ENCODE results near the gene BSN.

BSN gene, protein sequence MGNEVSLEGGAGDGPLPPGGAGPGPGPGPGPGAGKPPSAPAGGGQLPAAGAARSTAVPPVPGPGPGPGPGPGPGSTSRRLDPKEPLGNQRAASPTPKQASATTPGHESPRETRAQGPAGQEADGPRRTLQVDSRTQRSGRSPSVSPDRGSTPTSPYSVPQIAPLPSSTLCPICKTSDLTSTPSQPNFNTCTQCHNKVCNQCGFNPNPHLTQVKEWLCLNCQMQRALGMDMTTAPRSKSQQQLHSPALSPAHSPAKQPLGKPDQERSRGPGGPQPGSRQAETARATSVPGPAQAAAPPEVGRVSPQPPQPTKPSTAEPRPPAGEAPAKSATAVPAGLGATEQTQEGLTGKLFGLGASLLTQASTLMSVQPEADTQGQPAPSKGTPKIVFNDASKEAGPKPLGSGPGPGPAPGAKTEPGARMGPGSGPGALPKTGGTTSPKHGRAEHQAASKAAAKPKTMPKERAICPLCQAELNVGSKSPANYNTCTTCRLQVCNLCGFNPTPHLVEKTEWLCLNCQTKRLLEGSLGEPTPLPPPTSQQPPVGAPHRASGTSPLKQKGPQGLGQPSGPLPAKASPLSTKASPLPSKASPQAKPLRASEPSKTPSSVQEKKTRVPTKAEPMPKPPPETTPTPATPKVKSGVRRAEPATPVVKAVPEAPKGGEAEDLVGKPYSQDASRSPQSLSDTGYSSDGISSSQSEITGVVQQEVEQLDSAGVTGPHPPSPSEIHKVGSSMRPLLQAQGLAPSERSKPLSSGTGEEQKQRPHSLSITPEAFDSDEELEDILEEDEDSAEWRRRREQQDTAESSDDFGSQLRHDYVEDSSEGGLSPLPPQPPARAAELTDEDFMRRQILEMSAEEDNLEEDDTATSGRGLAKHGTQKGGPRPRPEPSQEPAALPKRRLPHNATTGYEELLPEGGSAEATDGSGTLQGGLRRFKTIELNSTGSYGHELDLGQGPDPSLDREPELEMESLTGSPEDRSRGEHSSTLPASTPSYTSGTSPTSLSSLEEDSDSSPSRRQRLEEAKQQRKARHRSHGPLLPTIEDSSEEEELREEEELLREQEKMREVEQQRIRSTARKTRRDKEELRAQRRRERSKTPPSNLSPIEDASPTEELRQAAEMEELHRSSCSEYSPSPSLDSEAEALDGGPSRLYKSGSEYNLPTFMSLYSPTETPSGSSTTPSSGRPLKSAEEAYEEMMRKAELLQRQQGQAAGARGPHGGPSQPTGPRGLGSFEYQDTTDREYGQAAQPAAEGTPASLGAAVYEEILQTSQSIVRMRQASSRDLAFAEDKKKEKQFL (N-terminal part only)

DNA sequence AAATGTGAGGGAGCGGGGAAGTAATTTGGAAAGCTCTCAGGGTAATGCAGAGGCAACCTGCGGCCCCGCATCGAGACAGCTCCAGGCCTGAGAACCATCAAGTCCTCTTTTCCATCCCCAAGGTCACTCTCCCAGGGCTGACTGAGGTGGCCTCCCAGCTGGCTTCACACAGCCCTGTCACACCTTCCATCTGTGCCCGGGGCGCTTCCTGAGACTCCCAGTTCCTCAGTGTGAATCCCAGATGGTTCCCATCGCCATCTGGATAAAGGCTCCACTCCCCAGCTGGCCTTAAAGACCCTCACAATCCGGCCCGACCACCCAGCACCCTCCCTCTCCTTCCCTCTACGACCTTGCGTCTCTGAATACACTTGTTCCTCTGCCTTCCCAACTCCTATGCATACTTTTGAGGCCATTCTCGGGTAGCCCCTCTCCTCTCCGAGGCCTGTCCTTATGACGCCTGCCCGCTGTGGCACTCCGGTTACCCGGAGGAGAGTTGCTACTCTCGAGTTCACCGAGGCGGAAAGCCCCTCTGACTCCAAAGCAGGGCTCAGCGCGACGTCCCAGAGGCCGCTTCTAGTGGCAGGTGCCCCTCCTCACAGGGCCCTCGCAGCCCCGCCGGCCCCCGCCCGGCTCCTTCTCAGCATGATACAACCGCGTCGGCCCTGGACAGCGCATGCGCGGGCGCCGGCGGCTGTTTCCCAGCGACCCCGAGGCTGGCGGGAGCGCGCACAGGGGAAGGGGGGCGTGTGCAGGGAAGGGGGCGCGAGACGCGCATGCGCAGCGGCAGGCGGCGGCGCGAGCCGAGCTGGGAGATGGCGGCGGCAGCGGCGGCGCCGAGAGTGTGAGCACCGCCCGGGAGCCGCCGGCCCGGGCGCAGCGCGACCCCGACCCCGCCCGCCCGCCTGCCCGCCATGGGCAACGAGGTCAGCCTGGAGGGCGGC, at the start of gene BSN:
BSN (plus strand) TSS at position 786 of the 941 bp plus-strand sequence; CDS start at position 912, 126 bp downstream.
- DNase-seq (ENCODE audit: low read depth in 2 of 2), result peak; percentile 81 to 83

DNA sequence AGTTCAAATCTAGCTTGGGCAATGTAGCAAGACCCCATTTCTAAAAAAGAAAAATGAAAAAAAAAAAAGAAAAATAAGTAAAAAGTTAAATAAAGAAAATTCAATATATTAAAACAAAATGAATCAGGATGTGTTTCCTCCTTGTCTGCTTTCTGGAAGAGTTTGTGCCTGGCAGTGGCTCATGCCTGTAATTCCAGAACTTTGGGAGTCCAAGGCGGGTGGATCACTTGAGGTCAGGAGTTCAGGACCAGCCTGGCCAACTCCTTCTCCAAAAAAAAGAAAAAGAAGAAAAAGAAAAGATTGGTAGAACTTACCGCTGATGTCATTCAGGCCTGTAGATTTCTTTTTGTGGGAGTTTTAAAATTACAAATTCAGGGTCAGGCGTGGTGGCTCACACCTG, 47.4 kb upstream of the BSN start:
- no peak for DNase-seq (ENCODE audit: low read depth in 2 of 2)

DNA sequence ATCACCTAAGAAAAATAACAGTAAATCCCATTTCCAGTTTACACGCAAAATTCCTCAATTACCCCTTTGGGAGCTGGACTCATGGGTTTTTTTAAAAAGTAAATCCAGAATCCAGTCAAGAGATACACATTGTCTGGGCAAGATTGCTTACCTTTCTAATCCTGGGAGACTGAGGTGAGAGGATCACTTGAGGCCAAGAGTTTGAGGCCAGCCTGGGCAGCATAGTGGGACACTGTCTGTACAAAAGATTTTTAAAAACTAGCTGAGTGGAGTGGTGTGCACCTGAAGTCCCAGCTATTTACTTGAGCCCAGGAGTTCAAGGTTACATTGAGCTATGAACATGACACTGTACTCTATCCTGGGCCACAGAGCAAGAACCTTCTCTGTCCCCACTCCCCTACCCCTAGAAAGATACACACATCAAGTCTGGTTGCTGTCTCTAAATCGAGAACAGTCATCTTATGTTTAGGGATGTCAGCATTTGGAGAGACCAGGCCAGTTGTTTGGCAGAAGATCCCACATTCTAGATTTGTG, 45.2 kb upstream of the BSN start:
- no peak for DNase-seq (ENCODE audit: low read depth in 2 of 2)

DNA sequence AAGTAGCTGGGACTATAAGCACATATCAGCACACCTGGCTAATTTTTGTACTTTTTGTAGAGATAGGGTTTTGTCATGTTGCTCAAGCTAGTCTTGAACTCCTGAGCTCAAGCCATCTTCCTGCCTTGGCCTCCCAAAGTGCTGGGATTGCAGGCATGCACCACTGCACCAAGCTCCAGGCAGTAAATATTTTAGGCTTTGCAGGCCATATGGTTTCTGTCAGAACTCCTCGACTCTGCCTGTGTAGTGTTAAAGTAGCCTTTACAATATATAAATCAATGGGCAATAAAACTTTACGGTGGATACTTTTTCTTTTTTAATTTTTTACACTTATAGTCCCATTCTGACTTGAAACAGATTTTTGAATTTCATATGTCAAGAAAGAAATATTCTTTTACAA, 42.6 kb upstream of the BSN start:
- DNase-seq (ENCODE audit: low read depth in 2 of 2), result no peak

DNA sequence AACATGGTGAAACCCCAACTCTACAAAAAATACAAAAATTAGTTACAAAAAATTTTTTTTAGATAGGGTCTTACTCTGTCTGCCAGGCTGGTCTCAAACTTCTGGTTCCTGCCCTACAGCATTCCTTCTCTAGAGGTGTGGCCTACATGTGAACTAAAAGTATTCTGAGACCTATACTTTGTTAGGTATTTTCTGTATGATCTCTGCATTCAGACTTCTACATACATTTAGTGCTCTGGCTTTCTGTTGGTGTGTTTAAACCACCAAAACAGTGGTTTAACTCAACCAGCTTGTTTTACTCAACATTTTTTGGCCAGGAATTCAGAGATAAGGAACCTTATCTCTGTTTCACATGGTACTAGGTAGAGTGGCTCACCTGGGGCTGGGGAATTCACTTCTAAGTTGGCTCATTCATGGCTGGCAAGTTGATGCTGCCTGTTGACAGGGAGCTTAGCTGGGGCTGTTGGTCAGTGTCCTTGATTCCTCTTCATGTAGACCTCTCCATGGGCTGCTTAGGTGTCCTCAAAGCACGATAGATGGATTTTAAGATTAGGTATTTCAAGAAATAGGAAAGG, 41.4 kb upstream of the BSN start:
- no peak for DNase-seq (ENCODE audit: low read depth in 2 of 2)

DNA sequence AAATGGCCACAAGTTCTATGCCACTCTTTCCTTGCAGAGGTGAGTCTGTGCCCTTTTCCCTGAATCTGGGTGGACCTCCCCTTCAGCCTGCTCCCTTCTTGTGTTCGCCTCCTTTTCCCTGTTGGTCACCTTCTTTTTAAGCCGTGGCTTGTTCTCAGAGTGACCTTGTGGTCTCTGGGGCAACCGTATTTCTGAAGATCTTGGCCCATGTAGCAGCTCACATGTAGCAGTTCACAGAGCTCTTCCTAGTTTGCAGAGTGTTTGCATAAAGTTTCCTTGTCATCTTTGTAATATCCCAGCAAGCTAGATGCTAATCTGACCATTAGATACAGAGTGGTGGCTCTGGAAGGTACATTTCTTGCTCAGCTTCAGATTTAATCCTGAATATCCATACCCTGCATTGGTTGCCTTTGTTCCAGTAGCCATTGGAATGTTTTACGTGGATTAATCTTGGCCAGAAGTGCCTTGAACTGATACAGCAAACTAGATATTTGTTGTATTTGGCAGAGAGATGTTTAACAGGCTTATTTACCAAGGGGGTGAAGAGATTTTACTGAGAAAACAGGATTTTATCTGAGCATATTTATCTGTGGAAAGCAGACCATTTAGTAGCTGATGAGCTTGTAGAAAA, 40.7 kb upstream of the BSN start:
- DNase-seq (ENCODE audit: low read depth in 2 of 2), result no peak

DNA sequence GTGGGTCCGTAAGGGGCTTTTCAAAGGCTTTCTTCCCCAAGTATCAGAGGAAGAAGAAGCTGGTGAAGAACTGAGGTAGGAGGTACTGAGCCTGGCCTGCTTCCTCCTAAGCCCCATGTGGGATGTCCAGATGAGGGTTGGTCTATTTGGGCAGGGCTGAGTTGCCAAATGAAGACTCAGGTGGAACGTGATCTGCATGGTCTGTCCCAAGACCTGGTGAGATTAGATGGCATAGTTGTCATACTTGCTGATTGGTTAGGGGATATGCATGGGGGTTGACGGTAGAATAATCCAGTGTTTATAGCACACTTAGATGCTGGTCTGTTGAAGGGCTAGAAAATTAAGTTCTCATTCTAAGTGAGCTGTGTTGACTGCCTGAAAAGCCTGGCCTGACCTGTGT, 36.3 kb upstream of the BSN start:
- DNase-seq (ENCODE audit: low read depth in 2 of 2), result no peak

DNA sequence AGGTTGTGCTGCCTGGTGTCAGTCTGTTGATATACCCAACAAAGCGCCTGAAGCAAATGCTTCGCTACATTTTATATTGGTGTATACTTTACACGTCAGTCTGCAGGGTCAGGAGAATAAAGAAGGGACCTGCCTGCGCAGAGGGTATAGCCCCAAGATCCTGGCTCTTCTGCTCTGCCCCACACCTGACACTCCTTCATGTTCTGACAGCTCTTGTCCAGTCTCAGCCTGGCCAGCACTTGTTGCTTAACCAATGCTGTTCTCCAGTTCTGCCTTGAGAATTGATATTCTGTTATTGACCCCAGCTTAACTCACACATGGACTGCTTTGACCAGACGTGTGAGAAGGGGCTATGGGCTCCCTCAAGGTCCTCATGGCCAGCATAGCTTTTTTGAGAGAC, 35.8 kb upstream of the BSN start:
- no peak for DNase-seq (ENCODE audit: low read depth in 2 of 2)

DNA sequence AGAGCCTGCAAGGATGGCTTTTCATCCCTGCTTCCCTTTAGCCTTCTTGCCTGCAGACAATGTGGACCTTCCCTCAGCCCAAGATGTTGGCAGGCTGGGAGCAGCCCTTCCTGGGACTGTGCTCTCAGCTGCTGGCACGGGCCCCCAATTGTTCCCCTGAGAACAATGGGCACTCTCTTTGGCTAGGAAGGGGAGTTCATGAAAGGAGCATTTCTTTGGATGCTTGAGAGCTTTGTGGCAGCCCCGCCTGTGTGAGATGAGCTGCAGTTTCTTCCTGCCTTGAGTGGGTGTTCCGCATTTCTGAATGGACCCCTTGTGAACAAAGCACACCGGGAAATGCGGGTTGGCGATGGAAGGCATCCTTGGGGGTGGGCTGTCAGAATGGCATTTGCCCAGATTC, 35.0 kb upstream of the BSN start:
- DNase-seq (ENCODE audit: low read depth in 2 of 2), result no peak

DNA sequence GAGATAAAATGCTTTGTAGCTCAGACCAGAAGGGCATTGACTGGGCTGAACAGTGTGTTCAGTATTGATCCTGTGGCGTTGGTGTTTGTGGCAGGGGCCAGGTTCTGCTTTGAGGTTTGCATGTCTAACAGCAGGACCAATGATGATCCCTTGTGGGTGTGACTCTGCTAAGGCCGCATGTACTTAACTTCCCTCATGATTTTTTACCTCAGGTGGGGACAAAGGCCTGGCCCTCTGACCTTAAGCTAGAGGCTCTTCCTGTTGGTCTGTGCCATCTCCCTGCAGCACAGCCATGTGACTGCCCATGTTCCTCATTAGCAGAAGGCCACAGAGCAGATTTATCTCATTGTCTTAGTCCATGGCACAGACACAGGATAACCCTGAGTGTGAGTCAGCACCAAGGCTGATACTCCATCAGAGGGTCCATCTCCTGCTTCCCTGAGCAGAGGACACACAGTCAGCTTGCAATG, 34.3 kb upstream of the BSN start:
- DNase-seq (ENCODE audit: low read depth in 2 of 2), result no peak

DNA sequence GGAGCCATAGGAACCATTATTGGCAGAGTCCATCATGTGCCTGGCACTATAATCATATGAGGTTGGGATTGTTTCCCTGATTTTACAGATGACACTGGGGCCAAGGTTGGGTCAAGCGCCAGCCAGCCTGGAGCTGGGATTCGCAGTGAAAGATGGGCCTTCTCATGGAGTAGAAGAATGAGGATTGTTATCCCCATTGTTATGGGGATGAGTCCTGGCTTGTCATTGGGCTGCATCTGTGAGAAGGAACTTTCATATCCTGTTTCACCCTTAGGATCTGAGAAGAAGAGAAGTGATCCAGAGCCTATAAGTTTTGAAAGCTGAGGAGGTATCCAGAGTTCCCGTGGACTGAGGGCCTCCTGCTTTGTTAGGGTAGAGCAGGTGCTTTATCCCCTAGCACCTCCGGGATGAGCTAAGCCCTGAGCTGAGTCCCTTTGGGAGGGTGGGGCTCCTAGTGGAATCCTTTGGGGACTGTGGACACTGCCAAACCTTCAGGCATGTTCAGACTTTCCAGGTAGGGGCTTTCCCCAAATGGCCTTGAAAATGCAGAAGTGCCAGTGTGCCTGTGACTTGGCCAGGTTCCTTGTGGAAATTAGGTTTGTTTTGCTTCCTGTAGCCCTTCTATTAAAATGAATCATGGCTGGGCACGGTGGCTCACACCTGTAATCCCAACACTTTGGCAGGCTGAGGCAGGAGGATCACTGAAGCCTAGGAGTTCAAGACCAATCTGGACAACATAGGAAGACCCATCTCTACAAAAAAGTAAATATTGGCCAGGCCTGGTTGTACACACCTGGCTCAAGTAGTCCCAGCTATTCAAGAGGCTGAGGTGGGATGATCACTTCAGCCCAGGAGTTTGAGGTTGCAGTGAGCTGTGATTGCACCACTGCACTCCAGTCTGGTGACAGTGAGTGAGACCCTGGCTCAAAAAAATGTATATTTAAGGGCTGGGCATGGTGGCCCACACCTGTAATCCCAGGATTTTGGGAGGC, 30.2 kb upstream of the BSN start:
- no peak for DNase-seq (ENCODE audit: low read depth in 2 of 2)

DNA sequence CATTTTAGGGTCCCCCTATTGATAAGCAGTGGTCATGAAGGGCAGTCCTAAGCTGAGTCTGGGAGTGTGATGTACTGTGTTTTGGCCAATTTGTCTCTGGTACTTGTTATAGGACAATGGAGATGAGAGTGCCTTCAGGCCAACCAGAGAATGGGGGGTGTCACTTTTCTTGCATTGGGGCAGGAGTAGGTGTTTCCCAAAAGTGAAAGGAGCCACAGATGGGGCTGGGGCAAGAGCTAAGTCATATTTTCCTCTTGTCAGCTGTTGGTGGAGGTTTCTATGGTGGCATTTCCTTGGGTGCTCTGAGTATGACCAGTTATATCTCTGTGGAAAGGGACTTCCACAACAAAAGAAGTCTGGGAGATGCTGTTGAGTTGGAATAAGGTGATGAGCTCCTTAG, 24.7 kb upstream of the BSN start:
- DNase-seq (ENCODE audit: low read depth in 2 of 2), result no peak

DNA sequence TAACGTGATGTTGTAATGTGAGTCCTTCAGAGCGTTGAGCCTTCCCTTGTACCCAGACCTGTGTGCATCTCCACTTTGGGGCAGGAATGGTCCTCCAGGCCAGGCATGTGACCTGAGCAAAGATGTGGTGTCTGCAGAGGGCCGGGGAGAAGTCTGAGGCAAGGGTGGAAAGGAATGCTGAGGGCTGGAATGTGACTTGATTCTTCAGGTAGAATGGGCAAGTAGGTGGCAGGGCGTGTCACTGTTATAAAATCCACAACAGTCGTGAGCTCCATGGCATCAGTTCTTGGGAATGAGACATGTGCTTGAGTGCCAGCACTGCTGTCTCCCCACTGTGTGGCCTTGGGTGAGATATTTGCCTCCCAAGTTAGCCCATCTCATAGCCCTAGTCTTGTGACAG, 24.0 kb upstream of the BSN start:
- DNase-seq (ENCODE audit: low read depth in 2 of 2), result no peak

DNA sequence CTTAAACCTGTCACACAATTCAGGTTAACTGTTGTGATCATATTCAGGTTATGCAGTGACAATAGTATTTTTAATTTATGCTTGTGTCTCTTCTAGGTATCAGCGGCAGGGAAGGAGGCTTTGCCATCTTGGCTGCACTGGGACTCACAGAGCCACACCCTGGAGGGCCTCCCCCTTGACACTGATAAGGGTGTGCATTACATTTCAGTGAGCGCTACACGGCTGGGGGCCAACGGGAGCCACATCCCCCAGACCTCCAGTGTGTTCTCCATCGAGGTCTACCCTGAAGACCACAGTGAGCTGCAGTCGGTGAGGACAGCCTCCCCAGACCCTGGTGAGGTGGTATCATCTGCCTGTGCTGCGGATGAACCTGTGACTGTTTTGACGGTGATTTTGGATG, 23.6 kb upstream of the BSN start:
- DNase-seq (ENCODE audit: low read depth in 2 of 2), result no peak

DNA sequence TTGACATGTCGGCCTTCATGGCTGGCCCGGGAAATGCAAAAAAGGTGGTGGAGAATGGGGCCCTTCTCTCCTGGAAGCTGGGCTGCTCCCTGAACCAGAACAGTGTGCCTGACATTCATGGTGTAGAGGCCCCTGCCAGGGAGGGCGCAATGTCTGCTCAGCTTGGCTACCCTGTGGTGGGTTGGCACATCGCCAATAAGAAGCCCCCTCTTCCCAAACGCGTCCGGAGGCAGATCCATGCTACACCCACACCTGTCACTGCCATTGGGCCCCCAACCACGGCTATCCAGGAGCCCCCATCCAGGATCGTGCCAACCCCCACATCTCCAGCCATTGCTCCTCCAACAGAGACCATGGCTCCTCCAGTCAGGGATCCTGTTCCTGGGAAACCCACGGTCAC, 23.1 kb upstream of the BSN start:
- no peak for DNase-seq (ENCODE audit: low read depth in 2 of 2)

DNA sequence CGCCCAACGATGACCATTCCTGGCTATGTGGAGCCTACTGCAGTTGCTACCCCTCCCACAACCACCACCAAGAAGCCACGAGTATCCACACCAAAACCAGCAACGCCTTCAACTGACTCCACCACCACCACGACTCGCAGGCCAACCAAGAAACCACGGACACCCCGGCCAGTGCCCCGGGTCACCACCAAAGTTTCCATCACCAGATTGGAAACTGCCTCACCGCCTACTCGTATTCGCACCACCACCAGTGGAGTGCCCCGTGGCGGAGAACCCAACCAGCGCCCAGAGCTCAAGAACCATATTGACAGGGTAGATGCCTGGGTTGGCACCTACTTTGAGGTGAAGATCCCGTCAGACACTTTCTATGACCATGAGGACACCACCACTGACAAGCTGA, 22.6 kb upstream of the BSN start:
- no peak for DNase-seq (ENCODE audit: low read depth in 2 of 2)

DNA sequence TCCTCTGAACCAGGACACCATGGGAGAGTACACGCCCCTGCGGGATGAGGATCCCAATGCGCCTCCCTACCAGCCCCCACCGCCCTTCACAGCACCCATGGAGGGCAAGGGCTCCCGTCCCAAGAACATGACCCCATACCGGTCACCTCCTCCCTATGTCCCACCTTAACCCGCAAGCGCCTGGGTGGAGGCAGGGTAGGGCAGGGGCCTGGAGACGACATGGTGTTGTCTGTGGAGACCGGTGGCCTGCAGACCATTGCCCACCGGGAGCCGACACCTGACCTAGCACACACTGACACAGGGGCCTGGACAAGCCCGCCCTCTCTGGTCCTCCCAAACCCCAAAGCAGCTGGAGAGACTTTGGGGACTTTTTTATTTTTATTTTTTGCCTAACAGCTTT, 21.2 kb upstream of the BSN start:
- DNase-seq (ENCODE audit: low read depth in 2 of 2), result no peak

DNA sequence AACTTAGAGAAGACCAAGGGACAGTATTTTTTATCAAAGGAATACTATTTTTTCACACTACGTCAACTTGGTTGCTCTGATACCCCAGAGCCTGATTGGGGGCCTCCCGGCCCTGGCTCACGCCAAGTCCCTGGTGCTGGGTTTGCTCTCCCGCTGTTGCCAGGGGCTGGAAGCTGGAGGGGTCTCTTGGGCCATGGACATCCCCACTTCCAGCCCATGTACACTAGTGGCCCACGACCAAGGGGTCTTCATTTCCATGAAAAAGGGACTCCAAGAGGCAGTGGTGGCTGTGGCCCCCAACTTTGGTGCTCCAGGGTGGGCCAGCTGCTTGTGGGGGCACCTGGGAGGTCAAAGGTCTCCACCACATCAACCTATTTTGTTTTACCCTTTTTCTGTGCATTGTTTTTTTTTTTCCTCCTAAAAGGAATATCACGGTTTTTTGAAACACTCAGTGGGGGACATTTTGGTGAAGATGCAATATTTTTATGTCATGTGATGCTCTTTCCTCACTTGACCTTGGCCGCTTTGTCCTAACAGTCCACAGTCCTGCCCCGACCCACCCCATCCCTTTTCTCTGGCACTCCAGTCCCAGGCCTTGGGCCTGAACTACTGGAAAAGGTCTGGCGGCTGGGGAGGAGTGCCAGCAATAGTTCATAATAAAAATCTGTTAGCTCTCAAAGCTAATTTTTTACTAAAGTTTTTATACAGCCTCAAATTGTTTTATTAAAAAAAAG, 20.3 kb upstream of the BSN start:
- DNase-seq (ENCODE audit: low read depth in 2 of 2), result no peak
